GM19395 (cell line): ENCODE results near the gene SLU7.

Experiments used
- ATAC-seq: cut with Tn5 transposase; IDR thresholded peaks from one replicate; pipeline ENCODE4 v1.9.1; 2021; ENCODE audit warnings: mild to moderate bottlenecking, moderate library complexity; ENCODE audit not compliant: unreplicated experiment

SLU7 gene

DNA sequence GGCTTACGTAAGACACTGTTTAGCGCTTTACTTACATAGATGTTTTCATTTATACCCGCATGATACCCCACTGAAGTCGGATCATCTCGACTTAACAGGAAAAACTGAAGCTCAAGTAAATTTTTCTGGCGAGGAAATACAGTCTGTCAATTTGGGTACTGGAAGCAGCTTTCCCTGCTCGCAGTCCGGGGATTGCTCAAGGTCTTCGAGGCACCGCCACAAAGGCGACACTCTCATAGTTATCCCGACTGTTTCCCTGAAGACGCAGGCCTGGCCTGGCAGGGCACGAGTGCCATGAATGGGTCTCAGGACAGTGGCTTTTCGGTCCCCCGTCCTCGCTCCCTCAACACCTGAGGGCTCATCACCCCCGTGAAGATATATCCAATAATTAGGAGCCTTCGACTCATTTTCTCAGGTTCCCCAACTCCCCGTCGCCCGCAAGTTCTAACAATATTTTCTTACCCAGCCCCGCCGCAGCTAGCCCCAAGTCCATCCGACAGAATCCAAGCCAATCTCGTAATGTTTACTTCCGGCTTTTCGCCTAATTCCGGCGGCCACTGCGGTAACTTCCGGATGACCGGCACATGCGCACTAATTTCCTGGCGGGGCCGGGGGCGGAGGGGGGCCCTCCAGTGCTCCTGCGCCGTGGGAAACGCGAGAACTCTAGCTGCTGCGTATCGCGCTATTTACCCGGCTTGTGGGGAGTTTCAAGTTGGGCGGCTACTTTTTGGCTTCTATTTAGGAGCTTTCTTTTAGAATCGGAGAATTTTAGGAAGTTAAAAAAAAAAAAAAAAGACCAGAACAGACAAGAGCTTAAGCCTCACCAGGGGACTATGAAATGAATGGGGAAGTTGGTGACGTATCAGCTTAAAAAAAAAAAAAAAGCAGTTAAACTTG, at the start of gene SLU7:
TSS of gene SLU7 (minus strand) at position 521 of the 897 bp plus-strand sequence. CDS start 3,787 bp downstream, outside the sequence.
- peak; percentile 68 for ATAC-seq

DNA sequence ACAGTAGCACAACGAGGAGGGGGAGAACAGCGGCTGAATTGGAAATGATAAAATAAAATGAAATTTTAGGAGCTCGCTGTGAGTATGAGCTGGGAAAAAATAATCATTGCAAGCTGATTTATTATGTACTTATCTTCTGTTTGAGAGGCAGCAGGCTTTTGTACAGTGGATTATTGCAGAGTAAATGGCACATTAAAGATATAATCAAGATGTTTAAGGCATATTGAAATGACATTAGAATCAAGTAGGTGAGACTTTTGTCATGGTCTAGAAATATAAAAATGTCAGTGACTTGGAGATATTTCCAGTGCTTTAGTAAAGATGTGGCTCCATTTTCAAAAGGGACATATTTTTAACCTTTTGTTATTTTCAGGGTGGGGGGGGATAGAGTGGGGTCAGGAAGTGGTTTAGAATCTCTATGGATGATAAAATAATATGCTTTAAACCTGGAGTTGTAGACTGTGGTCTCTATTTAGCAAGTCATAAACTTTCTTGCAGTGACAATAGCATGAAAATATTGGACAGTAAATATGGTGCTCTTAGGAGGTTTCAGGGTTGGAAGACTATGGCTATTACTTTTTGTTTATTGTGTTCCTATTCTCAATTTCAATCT, 49.6 kb upstream of the SLU7 start:
- no peak for ATAC-seq

DNA sequence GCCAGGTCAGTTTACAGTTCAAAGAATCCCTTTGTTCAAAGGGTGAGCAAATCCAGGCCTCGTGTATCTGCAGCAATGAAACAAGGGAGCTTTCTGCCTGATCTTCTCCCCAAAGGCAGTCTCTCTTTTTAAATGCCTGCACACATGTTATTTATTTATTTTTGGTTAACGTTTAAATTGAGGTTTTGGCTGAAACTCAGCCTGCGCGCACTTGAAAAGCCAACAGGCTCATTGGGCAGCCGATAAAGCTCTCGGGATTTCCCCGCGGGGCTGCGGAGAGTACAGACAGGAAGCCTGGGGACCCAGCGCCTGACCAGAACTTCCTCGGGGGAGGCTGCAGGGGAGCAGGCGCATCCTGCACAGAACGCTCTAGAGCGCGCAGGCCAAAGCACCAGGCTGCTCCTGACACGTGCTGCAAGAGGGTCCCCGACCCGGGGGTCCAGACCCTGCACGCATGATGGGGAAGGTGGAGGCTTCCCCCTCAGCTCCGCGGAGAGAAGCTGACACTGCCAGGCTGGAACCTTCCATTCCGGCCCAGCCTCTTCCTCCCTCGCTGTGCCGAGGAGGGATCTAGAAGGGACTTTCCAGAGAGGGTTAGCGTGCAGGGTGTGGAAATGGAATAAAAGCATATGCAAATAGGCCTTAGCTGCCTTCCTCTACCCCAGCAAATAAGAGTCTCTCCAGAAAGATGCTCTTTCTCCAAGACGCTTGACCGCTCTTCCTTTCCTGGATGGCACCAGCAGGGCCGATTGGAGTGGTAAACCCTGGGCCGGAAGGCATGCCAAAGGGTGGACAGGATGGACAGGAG, 48.9 kb upstream of the SLU7 start:
- peak; percentile 92 for ATAC-seq

DNA sequence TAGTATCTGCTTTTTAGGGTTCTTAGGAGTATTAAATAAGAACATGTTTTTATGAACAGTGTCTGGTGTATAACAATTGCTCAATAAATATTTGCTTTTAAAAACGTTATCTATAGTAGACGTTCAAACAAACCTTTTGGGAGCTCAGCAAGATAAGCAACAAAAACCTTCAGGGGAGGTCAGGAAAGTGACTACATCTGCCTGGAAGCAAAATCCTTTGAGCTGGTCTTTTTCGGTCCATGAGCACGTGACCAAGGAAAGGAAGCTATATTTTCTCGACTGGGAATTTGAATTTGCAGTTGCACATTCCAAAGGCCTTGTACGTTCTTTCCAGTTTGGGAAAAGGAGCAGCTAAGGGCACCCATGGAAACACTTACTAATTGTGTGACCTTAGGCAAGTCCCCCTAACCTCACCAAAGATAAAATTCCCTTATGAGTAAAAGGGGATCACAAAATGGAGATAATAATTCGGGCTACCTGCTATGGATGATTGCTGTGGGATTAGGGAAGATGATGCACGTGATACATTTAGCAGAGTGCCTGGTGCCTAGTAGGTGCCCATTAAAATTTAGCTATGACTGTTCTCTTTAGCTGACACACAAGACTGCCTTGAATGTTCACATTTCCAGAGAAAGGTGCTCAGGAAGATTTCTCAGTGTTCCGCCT, 48.1 kb upstream of the SLU7 start:
- no peak for ATAC-seq

DNA sequence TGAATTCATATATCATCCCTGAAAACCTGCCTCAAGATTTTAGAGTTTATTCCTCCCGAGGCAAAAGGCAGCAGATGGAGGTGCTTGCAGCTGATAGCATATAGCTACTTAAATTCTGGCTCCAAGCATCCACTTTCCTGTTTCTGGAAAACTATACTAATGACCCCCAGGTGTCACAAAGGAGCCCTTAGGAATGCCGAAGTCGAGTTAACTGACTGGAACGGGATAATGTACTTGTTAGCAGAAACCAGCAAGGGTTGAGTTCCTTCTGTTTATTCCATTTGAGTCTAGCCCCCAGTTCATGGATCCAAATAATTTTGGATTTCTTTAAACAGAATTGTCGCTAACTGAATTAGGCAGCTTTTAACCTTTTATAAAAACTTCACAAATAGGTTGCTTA, 47.2 kb upstream of the SLU7 start:
- ATAC-seq, result no peak

DNA sequence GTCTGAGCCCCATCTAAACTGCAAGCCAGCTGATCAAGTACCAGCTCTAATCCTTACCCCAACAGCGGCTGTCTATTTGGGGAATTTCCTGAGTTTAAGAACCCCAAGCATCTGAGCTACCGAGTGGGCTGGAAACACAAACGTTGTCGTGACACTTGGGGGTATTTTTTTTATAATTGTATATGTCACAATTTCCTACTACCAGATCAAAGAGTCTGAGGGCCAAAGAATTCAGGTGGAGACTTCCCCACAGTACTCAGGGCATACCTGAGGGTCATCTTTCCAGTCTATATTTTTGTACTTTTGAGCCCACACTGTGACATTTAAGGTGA, 45.6 kb upstream of the SLU7 start:
- ATAC-seq, result no peak

DNA sequence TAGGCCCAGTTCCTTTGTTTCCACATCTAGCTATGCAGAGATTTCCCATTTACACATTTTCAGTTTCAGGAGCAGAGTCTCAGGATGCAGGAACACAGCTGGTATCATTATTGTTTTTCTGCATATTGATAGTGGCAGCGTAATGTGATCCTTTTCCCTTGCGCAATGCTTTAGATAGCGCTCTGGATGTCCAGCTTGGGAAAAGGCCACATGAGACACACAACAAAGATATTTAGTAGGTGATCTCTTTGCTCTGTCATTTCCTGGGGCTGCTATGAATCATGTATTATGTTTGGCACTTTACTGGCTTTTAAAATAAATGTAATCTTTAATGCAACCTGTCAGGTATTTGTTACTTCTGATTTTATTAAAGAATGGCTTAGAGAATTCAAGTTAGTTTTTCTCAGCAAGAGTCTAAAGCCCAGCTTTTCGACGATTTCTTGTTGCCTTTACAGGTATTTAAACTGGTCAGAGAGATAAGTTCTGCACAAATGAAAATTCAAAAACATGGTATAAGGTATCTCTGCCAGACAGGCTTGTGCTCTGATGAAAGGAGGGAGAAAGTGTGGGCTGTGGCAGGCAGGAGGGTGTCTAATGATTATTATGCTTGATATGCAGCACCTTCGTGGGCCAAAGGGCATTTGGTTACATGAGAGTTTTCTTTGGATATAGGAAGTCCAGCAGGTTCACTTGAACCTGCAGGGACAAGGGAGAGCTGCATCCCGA, 45.0 kb upstream of the SLU7 start:
- ATAC-seq, result no peak

DNA sequence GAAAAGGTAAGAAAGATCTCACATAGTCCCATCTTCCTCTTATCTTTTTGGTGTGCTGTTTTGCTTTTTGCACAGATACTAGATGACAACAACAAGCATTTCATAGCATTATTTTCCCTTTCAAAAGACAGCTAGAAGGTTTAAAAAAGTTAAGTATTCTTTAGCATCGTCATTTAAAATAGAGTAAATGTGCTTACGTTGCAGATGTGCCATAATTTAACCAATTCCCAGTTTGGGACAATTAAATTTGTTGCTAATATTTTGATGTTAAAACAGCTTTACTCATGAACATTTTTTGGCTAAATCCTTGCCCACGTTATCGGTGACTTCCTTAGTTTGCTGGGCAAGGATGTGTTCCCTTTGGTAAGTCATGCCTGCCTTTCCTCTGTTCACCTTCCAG, 44.3 kb upstream of the SLU7 start:
- no peak for ATAC-seq

DNA sequence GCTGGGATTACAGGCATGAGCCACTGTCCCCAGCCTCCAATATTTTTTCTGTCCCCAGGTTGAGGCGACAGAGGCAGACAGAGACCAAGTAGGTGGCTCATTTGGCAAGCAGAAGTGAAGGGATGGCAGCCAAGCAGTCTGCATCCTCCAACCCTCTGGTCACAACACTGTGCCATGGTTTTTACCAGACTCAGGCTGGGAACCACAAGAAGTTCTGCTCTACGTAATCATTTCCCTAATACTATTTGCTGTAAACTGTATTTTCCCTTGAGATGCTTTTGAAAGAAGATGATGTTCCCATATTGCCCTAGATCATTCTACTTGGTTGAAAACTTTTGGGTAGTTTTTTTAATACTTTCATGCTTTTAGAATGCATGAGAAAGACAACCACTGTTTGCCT, 43.3 kb upstream of the SLU7 start:
- ATAC-seq, result no peak

DNA sequence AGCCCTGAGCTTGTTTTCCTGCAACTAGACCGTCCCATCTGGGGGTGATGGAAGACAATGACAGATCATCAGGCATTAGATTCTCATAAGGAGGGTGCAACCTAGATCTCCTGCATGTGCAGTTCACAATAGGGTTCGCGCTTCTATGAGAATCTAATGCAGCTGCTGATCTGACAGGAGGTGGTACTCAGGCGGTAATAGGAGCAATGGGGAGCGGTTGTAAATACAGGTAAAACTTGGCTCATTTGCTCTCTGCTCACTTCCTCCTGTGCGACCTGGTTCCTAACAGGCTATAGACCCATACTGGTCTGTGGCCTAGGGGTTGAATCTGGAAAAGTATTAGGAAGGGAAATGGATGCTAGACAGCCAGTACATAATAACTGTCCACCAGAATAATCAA, 42.5 kb upstream of the SLU7 start:
- ATAC-seq, result no peak

DNA sequence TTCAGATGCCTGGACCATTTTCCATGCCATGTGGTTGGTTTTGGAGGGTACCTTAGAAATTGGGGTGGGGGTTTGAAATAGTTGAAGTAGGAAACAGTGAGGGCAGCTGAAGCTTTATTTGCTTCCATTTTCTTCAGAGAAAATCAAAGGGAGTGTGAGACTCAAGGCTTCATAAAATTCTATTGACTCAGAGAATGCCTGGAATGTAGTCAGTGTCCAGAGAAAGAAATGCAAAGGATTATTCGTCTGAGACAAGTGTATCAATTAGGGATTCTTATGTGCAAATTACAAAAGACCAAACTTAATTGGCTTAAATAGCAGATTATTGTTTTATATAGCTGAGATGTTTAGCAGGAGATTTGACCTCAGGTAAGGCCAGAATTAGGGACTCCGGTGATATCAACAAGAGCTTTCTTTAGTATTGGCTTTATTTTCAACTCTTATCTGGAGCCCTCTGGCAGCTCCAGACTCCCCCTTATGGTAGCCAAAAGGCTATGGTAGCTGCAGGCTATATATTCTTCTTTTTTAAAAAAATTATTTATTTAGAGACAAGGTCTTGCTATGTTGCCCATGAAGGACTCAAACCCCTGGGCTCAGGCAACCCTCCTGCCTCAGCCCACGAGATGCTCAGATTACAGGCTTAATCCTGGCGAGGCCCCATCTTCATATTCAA, 41.6 kb upstream of the SLU7 start:
- no peak for ATAC-seq

DNA sequence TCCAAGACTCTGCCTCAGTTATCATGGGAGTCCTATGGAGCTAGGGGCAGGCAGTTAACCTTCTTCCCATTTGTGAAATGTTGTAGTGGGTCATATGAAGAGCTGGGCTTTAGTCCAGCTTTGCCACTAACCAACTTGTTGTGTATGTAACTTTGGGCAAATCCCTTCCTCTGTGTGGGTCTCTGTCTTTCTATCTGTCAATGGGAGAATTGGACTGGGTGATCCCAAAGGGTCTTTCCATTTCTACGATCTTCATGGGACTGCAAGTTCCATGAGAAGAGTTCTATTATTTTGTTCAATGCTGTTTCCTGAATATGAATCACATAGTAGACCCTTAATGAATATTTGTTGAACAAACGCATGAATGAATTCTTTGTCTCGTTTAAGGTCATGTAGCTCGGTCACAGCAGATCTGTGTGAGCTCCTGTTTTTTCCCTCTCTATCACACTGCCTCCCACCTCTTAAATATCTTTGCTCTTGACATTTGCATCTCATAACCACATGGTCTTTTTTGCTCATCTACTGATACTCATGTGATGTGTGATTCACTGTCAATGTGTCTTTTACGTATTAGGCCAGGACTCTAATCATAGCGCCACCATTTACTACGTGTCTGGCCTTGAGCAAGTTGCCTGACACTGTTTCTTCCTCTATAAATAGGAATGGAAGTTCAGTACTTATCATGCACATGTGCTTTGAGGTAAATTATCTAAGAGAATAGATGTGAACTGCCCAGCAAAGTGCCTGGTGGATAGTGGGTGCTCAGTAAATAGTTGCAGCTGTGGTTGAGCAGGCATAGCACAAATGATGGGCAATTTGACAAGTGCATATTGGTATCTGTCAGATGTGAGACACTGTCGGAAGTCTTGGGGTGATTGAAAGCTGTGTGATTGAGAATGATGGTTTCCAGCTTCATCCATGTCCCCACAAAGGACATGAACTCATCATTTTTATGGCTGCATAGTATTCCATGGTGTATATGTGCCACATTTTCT, 40.2 kb upstream of the SLU7 start:
- ATAC-seq, result peak; percentile 68

DNA sequence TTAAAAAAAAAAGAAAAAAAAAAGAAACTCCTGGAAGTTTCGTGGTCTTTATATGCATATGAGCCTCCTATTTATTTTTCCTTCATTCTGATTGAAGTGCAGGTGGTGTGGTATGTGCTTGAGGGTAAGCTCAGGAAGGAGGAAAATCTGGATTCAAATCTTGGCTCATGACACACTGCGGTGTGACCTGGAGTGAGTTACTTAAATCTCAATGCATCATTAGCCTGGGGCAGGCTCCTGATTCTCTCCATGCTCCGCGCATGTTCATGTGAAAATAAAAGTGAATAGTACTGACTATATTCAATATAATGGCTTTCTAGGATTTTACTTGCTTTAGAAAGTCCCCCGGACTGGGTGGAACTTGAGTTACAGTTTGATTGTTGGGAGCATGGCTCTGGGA, 38.4 kb upstream of the SLU7 start:
- no peak for ATAC-seq

DNA sequence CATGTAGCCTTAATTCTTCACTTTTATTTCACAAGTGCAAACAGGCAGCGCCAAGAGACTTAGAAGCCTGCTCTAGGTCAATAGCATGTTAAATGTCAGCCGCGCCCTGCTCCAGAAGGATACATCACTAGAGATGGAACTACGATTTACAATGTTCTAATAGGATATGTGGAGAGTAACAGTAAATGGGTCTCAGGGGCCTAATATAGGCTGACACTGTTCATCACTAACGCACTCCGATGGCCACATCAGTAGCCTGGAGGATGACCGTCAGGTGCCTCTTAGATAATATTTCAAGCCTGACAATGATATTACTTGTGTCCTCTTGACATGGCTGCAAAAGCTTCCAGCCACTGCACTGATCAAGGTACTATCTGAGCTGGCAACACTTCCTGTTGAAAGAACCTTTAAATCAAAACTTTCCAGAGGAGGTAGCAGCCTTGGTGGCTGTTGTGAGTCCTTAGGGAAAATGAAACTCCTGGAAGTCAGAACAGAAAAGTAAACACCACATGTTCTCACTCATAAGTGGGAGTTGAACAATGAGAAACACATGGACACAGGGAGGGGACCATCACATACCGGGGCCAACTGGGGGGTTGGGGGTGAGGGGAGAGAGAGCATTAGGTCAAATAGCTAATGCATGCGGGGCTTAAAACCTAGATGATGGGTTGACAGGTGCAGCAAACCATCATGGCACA, 37.7 kb upstream of the SLU7 start:
- no peak for ATAC-seq

DNA sequence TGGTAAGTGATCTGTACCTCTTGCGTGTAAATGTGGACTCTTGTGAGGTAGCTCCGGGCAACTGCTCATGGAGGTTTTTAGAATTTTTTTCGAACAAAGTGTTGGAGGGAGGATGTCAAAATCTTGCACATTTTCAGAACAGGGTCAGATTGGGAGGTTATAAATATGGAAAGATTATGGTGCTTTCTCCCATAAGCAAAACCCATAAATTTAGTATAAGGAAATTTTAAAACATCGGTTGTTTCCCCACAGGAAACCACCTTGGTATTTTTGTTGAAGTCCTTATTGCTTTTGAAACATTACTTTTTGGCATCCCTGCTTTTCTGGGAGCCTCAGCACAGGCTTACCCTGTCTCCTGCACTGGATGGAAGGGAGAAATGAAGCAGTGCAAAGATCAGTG, 36.7 kb upstream of the SLU7 start:
- no peak for ATAC-seq

DNA sequence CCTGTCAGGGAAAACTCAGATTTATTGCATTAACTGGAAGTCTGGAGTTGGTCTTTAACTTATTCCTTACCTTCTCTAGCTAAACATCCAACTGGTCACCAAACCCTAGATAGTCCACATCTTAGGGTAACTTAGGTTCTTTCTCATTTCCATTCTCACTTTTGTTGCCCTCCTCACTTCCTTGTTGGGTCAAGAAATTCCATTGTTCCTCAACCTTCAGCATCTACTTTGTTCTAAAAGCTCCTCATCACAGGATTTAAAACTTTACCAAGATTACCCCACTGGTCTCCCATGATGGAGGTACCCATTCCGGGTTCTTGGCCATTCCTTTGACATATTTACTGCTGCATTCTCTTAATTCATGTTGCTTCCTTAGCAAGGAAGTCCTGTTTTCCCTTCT, 34.9 kb upstream of the SLU7 start:
- ATAC-seq, result no peak

DNA sequence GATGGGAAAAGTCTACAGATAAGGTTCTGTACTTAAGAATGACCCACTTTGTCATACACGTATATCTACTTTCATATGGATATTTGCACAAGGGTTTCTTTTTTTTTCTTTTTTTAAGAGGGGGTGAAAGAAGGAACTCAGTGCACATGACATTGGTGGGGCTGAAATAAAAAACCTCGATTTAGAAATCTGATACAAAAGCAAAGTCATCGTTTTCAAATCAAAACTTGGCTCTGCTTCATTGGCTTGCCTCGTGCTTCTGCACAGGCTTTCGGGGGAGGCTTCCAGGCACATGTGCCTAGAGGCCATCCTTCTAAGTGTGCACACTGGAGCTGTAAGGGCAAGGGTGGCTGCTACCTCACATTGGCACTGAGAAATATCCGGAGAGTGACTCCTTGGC, 33.9 kb upstream of the SLU7 start:
- ATAC-seq, result no peak

DNA sequence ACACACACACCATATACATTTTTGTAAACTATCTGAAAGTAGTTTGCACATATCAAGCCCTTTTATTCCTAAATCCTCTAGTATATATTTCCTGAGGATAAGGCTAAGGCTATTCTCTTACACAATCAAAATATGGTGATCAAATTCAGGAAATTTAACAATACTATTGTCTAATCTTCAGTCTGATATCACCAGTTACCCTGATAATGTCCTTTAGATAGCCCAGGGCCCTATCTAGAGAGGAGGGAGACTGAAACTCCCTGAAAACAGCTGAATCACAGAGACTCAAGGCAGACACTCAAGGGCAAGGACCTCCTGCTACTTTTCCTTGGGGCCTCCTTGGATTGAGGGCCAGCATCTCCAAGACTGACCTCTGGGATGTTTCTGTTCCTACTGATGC, 33.2 kb upstream of the SLU7 start:
- no peak for ATAC-seq
